ENCODE data around the gene TAF5L.
"Not testable (repeated sequence)": the region's sequence is repeated elsewhere in the genome, so short reads cannot be mapped to it uniquely, and the experiment has no call there.

The TAF5L gene

DNA sequence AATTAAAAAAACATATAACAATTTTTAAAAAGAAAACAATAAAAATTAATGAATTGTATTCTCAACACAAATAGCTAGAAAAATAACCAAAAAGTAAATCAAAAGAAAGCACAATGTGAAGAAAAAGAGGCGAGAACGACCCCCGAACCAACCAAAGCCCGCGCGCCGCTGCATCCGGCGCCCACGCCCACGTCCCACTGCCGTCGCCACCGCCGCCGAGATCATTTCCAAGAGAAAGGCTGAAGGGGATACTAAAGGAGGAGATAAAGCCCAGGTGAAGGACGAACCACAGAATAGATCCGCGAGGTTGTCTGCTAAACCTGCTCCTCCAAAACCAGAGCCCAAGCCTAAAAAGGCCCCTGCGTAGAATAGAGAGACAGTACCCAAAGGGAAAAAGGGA, 55.6 kb downstream of the TAF5L start:
- TF ChIP-seq, protein P1, sequence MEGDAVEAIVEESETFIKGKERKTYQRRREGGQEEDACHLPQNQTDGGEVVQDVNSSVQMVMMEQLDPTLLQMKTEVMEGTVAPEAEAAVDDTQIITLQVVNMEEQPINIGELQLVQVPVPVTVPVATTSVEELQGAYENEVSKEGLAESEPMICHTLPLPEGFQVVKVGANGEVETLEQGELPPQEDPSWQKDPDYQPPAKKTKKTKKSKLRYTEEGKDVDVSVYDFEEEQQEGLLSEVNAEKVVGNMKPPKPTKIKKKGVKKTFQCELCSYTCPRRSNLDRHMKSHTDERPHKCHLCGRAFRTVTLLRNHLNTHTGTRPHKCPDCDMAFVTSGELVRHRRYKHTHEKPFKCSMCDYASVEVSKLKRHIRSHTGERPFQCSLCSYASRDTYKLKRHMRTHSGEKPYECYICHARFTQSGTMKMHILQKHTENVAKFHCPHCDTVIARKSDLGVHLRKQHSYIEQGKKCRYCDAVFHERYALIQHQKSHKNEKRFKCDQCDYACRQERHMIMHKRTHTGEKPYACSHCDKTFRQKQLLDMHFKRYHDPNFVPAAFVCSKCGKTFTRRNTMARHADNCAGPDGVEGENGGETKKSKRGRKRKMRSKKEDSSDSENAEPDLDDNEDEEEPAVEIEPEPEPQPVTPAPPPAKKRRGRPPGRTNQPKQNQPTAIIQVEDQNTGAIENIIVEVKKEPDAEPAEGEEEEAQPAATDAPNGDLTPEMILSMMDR (conservative IDR thresholded peaks at IDR 0.05; ENCODE audit: control insufficient read depth, insufficient read depth, low read depth, low read length), result no peak
- no peak for DNase-seq (ENCODE audit: low read depth)
- H3K4me3 ChIP-seq (ENCODE audit: control insufficient read depth, low read depth, low read length), result no peak overlapping the region

DNA sequence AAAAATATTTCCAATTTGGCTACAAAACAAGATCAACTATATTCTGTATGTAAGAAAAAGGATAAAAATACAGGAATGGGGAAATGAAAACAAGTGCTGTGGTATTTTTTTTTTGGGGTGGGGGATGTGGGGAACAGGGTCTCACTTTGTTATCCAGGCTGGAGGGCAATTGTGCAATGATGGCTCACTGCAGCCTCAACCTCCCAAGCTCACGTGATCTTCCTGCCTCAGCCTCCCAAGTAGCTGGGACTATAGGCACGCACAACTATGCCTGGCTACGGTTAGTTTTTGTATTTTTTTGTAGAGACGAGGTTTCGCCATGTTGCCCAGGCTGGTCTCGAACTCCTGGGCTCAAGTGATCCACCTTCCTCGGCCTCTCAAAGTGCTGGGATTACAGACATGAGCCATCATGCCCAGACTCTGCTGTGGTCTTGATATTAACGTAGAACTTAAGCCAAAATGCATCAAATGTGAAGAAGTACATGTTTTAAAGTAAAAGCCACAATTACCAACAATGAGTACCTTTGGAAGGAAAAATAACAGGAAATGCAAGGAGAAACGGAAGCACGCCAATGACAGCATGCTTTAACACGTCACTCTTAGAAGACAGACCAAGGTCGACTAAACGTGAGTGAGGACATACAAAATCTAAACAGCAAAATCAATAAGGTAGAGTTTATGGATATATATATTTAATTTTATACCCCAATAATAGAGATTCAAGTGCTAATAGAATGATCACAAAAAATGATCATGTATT, 58.6 kb downstream of the TAF5L start:
- H3K4me3 ChIP-seq (ENCODE audit: control insufficient read depth, low read depth, low read length), result no peak overlapping the region
- TF ChIP-seq, protein P1 (conservative IDR thresholded peaks at IDR 0.05; ENCODE audit: control insufficient read depth, insufficient read depth, low read depth, low read length), result no peak
- no peak for DNase-seq (ENCODE audit: low read depth)

DNA sequence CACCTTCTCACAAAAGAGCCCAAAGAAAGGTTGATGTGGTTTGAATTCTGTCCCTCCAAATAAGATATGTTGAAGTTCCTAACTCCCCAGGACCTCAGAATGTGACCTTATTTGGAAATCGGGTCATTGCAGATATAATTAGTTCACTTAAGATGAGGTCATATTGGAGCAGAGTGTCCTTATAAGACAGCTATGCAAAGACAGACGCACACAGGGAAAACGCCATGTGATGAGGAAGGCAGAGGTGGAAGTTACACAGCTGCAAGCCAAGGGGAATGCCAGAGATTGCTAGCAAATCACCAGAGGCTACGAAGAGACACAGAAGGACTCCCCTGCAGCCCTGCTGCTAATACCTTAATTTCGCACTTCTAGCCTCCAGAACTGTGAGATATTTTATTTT, 62.2 kb downstream of the TAF5L start:
- no peak overlapping the region for H3K4me3 ChIP-seq (ENCODE audit: control insufficient read depth, low read depth, low read length)
- TF ChIP-seq, protein P1 (conservative IDR thresholded peaks at IDR 0.05; ENCODE audit: control insufficient read depth, insufficient read depth, low read depth, low read length), result no peak
- DNase-seq (ENCODE audit: low read depth), result peak; percentile 44

DNA sequence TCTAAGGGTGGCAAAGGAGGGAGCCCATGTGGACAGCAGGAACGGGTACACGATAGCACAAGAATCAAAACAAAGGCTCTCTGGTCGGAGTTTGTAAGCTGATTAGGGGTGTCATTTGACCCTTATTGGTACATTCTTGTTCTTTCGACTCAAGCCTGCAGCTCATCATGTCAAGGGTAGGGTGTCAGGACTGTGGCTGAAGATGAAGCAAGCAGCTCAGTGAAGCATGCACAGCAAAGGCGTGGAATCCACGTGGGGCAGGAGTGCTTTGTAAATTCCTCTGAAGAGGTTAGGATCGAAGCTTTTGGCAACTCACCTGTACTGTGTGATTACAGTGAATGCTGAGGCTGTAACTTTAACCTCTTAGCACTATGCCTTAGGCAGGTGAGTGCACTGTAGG, 62.7 kb downstream of the TAF5L start:
- DNase-seq (ENCODE audit: low read depth), result no peak
- no peak overlapping the region for H3K4me3 ChIP-seq (ENCODE audit: control insufficient read depth, low read depth, low read length)
- TF ChIP-seq, protein P1 (conservative IDR thresholded peaks at IDR 0.05; ENCODE audit: control insufficient read depth, insufficient read depth, low read depth, low read length), result no peak

DNA sequence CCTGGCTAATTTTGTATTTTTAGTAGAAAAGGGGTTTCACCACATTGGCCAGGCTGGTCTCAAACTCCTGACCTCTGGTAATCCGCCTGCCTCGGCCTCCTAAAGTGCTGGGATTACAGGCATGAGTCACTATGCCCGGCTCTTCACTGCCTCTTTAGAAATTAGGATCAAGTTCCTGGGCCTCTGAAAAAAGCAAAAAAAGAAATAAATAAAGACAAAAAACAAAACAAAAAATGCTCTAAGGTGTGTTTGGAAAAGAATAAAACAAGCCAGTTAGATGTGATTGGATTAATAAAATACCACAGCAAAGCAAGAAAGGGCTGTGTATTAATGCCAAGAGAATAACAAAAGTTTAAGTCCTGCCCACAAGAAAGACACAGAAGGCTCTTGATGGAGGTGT, 63.2 kb downstream of the TAF5L start:
- TF ChIP-seq, protein P1 (conservative IDR thresholded peaks at IDR 0.05; ENCODE audit: control insufficient read depth, insufficient read depth, low read depth, low read length), result no peak
- H3K4me3 ChIP-seq (ENCODE audit: control insufficient read depth, low read depth, low read length), result no peak overlapping the region
- no peak for DNase-seq (ENCODE audit: low read depth)

DNA sequence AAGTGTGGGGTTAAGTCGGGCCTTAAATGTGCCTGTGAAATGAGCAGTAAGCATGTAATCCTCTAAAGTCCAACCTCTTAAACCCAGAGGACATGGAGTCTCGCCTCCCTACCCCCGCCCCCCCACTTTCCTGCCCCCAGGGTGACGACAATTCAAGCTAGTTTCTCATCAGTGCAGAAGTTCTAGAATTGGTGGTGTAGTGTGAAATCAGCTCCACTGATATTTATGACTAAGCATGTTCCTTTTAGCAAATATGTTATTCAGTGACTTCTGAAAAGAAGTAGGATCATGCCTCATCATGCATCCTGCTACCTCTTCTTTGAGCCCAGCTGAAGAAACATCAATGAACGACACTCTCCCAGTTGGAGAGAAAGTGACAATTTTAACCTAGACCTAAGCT, 64.8 kb downstream of the TAF5L start:
- TF ChIP-seq, protein P1 (conservative IDR thresholded peaks at IDR 0.05; ENCODE audit: control insufficient read depth, insufficient read depth, low read depth, low read length), result no peak
- no peak overlapping the region for H3K4me3 ChIP-seq (ENCODE audit: control insufficient read depth, low read depth, low read length)
- no peak for DNase-seq (ENCODE audit: low read depth)

DNA sequence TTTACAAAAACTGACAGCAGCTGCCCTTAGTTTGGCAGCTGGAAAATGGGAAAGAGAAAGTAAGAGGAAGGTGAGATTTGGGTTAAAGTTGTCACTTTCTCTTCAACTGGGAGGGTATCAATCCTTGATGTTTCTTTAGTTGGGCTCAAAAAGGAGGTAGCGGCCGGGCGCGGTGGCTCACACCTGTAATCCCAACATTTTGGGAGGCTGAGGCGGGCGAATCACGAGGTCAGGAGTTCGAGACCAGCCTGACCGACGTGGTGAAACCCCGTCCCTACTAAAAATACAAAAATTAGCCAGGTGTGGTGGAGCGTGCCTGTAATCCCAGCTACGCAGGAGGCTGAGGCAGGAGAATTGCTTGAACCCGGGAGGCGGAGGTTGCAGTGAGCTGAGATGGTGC, 65.8 kb downstream of the TAF5L start:
- not testable (repeated sequence) for DNase-seq (ENCODE audit: low read depth); H3K4me3 ChIP-seq (ENCODE audit: control insufficient read depth, low read depth, low read length)

DNA sequence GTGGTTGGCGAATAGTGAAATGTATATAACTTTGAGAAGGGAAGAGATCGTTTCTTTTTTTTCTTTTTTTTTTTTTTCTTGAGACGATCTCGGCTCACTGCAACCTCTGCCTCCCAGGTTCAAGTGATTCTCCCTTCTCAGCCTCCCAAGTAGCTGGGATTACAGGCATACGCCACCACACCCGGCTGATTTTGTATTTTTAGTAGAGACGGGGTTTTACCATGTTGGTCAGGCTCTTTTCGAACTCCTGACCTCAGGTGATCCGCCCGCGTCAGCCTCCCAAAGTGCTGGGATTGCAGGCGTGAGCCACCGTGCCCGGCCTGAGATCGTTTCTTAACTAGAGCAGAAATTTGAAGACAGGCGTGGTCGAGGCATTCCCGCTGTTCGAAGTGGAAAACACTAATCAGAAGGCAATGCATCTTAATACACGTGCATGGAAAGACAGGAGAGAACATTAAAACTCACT, 66.6 kb downstream of the TAF5L start:
- DNase-seq (ENCODE audit: low read depth), result peak; percentile 15
- H3K4me3 ChIP-seq (ENCODE audit: control insufficient read depth, low read depth, low read length), result peak overlapping the region; percentile 73
